GM19438 (cell line): ENCODE results near the gene ELF1.
"Not testable (repeated sequence)": the region's sequence is repeated elsewhere in the genome, so short reads cannot be mapped to it uniquely, and the experiment has no call there.

Experiments
- ATAC-seq: cut with Tn5 transposase; IDR thresholded peaks from one replicate; pipeline ENCODE4 v1.9.1; 2021; ENCODE audit warnings: low read depth; ENCODE audit not compliant: unreplicated experiment

ELF1 gene

GRCh38 chr13:40984668-40985366 lies 34.3 kb downstream of the ELF1 start:
- ATAC-seq = peak; percentile 59

- ATAC-seq = no peak
Measured at GRCh38 chr13:40983725-40984667, 35.1 kb downstream of the ELF1 start.

GRCh38 chr13:40983259-40983658 lies 35.9 kb downstream of the ELF1 start:
- ATAC-seq = no peak

- peak; percentile 50 for ATAC-seq
Measured at GRCh38 chr13:40982772-40983171, 36.3 kb downstream of the ELF1 start.

- ATAC-seq = no peak
Measured at GRCh38 chr13:40981949-40982348, 37.2 kb downstream of the ELF1 start.

- no peak for ATAC-seq
Measured at GRCh38 chr13:40981361-40981760, 37.8 kb downstream of the ELF1 start.

GRCh38 chr13:40980461-40980860 lies 38.7 kb downstream of the ELF1 start:
- ATAC-seq = no peak

GRCh38 chr13:40979232-40979631 lies 39.9 kb downstream of the ELF1 start:
- ATAC-seq = no peak

GRCh38 chr13:40978109-40978508 lies 41.0 kb downstream of the ELF1 start:
- ATAC-seq = not testable (repeated sequence)

GRCh38 chr13:40975441-40975840 lies 43.7 kb downstream of the ELF1 start:
- ATAC-seq = no peak

- peak; percentile 75 for ATAC-seq
Measured at GRCh38 chr13:40974460-40975407, 44.4 kb downstream of the ELF1 start.

GRCh38 chr13:40973409-40973808 lies 45.7 kb downstream of the ELF1 start:
- ATAC-seq = no peak

- ATAC-seq = no peak
Measured at GRCh38 chr13:40971321-40971720, 47.8 kb downstream of the ELF1 start.

- no peak for ATAC-seq
Measured at GRCh38 chr13:40970803-40971202, 48.3 kb downstream of the ELF1 start.

- peak; percentile 68 for ATAC-seq
Measured at GRCh38 chr13:40969169-40969901, 49.8 kb downstream of the ELF1 start.

GRCh38 chr13:40968416-40969000 lies 50.6 kb downstream of the ELF1 start:
- no peak for ATAC-seq

- no peak for ATAC-seq
Measured at GRCh38 chr13:40966298-40966697, 52.8 kb downstream of the ELF1 start.

- ATAC-seq = no peak
Measured at GRCh38 chr13:40963927-40964326, 55.2 kb downstream of the ELF1 start.

GRCh38 chr13:40961826-40962225 lies 57.3 kb downstream of the ELF1 start:
- ATAC-seq = no peak

GRCh38 chr13:40961214-40961613 lies 57.9 kb downstream of the ELF1 start:
- ATAC-seq = no peak
